Activated CD4-positive, alpha-beta T cell treated with anti-CD3 and anti-CD28 coated beads, Interleukin-2, amount 50 U/mL, for 24 hours (primary cell): ENCODE measurements around the gene MRGPRE.
"Not testable (repeated sequence)": the region's sequence is repeated elsewhere in the genome, so short reads cannot be mapped to it uniquely, and the experiment has no call there.

Experiments used
- DNase-seq, 2 donors: peaks; one replicate each; pipeline ENCODE4 v3.0.0-alpha.2; 2020; ENCODE audit warnings: low read depth in 1 of 2, low spot score in 1 of 2

Gene MRGPRE

DNA sequence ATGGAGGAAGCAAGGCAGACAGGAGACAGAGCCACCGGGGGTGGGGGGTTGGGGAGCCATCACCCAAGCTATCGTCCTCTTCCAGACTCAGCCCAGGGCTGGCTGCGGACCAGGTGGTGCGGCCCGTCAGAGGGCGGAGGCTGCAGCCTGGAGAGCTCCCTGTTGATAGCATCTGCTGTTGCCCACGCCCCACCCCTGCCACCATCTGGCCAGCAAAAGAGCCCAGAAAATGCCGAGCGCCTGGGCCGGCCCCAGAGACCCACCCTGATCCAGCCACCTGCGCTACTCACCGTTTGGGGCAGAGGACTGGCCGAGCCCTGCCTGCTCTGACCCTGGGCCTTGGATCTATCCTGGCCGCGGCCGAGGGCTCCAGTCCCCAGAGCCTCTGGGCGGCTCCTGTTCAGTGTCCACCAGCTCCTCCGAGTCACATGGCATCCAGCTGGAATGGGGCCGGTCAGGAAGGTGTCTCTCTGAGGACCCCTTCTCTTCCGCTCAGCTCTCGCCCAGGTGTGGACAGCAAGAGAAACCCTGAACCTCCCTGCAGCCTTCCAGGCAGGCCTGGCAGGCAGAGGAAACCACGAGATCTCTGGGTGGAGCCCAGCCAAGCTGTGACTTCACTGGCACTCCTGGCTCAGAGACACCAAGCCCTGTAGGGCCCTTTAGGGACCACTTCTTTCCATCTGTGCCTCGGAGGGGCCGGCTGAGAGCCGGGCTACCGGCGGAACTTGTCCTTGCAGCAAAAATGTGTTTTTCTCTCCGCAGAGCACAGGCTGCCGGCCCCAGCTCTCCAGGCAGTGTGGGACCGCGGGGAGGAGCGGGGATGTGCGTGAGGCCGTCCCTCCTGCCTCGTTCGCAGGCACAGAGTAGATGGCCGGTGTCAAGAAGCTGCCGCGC lies at the start of gene MRGPRE:
Gene MRGPRE, minus strand, starts transcription at position 567 of the 894 bp plus-strand sequence. CDS start 3,618 bp downstream, outside the sequence.
- DNase-seq, result no peak

DNA sequence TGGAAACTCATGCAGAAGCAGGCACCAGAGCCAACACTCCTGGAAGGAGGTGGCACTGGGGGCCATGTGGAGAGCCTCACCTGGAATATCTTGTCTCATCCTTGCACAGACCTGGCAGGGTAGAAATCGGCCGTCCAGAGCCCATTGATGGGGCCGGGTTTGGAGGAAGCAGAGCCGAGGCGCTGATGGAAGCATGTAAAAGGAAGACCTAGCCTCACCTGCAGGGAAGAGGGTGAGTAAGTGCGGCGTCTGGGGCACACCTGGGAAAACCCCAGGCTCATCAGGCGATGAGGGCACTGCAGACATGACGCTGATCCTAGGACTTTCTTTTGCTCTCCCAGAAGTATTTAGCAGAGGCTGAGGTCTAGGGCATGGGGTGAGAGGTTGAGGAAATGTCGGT lies 48.9 kb upstream of the MRGPRE start:
- DNase-seq, result not testable (repeated sequence)

GRCh38 chr11:3280662-3281061 lies 48.4 kb upstream of the MRGPRE start:
- DNase-seq, result not testable (repeated sequence)

- DNase-seq, result not testable (repeated sequence)
Measured at GRCh38 chr11:3278922-3279321, 46.7 kb upstream of the MRGPRE start.

- DNase-seq, result not testable (repeated sequence)
Measured at GRCh38 chr11:3273629-3274028, 41.4 kb upstream of the MRGPRE start.

DNA sequence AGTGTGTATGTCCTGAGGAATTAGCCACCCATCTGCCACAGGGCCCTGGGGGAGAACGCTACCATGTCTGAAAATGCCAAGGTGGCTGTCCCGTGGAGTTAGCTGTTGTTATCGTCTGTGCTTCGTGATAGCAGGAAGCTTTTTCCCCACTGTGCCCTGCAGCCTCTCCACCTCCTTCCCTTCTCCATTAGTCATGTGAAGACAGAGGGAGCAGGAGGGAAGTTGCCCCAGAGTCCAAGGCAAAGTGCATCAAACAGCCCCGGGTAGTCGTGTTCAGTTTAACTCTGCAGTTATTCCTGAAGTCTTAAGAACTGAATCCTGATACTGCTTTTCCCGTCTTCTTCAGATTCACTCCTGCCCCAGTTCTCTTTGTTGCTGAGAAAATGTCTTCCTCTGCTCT lies 30.3 kb upstream of the MRGPRE start:
- not testable (repeated sequence) for DNase-seq

DNA sequence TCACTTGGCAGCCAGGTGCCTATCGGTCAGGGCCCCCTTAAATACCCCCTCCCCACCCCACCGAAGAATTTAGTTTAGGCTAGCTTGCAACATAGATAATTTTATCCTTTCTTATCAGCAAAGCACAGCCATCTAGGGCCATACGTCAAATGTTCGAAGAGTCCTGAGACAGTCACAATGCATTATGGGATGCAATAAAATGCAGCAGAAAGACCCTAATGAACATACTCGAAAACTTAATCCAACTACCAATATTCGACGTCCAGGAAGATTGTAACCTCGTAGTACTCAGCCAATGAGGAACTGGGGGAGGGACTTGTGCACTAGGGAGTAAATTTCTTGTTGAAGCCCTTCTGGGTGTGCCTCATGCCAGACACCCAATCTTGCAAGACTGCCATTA lies 29.6 kb upstream of the MRGPRE start:
- not testable (repeated sequence) for DNase-seq

DNA sequence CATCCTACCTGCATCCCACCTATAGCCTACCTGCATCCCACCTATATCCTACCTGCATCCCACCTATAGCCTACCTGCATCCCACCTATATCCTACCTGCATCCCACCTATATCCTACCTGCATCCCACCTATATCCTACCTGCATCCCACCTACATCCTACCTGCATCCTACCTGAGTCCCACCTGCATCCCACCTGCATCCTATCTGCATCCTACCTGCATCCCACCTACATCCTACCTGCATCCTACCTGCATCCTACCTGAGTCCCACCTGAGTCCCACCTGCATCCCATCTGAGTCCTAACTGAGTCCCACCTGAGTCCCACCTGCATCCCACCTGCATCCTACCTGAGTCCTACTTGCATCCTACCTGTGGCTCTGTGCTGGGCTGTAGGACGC lies 25.3 kb upstream of the MRGPRE start:
- DNase-seq, result not testable (repeated sequence)

GRCh38 chr11:3255241-3255640 lies 23.0 kb upstream of the MRGPRE start:
- not testable (repeated sequence) for DNase-seq

GRCh38 chr11:3254773-3255172 lies 22.6 kb upstream of the MRGPRE start:
- not testable (repeated sequence) for DNase-seq

GRCh38 chr11:3245071-3245470 lies 12.9 kb upstream of the MRGPRE start:
- no peak for DNase-seq

DNA sequence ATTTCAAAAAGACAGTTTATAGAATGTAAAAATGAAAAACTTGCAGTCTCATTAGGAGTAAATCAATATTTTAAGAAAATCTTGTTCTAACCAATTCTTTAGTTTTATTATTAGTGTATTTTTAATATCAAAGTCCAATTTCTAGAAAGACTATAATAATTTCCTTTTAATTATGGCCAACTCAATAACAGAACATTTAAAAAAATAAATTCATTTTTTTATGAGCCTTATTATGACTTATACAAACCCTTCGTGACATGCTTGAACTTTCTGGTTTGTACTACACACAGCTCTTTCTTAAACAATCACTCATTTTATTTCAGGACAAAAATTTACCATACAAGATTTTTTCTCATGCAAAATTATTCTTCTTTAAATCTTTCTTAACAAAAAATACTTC lies 11.7 kb upstream of the MRGPRE start:
- DNase-seq, result no peak

DNA sequence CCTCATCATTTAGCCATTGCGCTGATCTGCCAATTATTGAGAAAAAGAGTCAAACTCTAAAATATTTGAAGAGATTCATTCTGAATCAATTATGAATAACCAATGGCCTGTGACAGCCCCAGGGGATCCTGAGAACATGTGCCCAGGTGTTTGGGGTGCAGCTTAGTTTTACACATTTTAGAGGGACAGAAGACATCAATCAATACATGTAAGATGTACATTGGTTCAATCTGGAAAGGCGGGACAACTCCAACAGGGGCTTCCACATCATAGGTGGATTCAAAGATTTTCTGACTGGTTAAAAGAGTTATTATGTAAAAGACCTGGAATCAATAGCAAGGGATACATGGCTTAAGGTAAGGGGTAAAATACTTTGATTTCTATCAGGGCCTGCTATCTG lies 4.9 kb upstream of the MRGPRE start:
- no peak for DNase-seq

DNA sequence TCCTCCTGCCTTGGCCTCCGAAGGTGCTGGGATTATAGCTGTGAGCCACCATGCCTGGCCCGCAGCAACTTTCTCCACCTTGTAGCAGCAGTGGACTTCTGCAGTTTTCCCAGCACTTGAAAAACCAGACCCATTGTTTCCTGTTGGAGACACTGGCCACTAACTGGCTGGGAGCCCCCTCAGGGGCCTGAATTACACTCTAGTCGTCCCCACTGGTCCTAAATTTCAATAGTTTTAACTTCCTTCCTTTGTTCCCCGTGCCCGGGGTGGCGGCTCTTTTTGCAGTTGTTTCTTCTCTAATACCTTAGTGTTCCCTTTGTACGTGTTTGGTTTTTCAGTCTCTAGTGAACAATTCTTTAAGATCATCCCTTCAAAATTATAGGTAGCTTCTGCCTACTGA lies 2.6 kb upstream of the MRGPRE start:
- no peak for DNase-seq

GRCh38 chr11:3232956-3233355 lies 739 bp upstream of the MRGPRE start:
- DNase-seq, result no peak

DNA sequence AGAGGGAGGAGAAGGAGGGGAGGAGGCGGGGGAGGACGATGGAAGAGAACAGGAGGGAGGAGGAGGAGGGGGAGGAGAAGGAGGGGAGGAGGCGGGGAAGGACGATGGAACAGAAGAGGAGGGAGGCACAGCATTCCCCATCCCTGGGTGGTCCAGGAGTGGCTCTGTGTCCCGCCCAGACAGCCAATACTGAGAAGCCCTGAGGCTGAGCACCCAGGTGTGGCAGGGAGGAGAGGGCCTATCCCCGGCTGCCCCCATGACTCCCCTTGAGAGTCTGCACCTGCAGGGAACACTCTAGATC lies 717 bp downstream of the MRGPRE start:
- no peak for DNase-seq

- no peak for DNase-seq
Measured at GRCh38 chr11:3230636-3231549, 1.3 kb downstream of the MRGPRE start.

GRCh38 chr11:3229673-3230630 lies 2.3 kb downstream of the MRGPRE start:
- DNase-seq, result no peak

DNA sequence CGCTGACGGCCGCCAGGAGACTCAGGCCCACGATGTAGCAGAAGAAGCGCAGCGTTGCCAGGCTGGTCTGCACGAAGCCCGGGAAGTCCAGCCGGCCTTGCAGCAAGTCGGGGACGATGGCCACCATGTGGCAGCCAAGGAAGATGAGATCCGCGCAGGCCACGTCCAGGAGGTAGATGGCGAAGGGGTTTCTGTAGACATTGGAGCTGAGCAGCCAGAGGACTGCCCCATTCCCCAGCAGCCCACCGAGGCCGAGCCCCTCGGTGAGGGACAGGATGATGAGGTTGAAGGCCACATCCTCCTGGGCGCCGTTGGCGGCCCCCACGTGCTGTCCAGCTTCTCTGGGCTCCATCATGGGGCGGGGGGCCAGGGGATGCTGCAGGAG lies 3.8 kb downstream of the MRGPRE start:
- DNase-seq, result no peak

GRCh38 chr11:3227568-3228444 lies 4.4 kb downstream of the MRGPRE start:
- no peak for DNase-seq
